Measurements from ENCODE around the gene IMMP2L. TPM values are rescaled to one million over a fixed set of nuclear protein-coding genes. Genes with fewer than 3 reads are reported as not detected.

IMMP2L gene
- total RNA-seq, 1 donor from 2014 or later = 29.7 TPM

- H3K4me1 Mint-ChIP-seq (ENCODE audit: low read depth) = no peaks in the 10 kb centered on the region
- no peak for TF ChIP-seq CTCF (IDR thresholded peaks at IDR 0.05; ENCODE audit: unreplicated experiment)
- no peak overlapping the region for H3K4me3 Mint-ChIP-seq (ENCODE audit: low read depth)
- DNase-seq (ENCODE audit: low spot score, unreplicated experiment) = no peak
- H3K27me3 Mint-ChIP-seq = no peaks in the 10 kb centered on the region
- H3K27ac Mint-ChIP-seq = no peak overlapping the region
- H3K36me3 Mint-ChIP-seq (ENCODE audit: insufficient read depth) = peaks cover 4% of the 10 kb centered on the region
- H3K9me3 Mint-ChIP-seq (ENCODE audit: low read depth) = peaks cover 4% of the 10 kb centered on the region
These were observed 362.6 kb downstream of the IMMP2L start for GRCh38 chr7:111199643-111200042.

DNA sequence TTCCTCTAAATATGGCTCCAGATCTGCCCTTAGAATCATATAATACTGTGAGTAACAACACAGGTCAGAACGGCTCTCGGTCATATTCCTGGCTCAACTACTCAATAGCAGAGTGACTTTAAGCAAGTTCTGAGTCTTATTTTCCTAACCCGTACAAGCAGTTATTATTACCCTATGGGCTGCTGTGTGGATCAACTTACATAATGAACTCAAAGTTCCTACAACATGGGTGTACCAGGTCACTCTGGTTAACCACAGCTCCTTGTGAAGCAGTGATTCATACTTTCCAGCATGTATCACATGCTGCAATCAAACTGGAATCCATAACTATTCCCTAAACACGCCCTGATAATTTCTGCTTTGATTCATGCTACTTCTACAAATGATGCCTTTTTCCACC lies 364.0 kb downstream of the IMMP2L start:
- H3K4me3 Mint-ChIP-seq (ENCODE audit: low read depth) = no peak overlapping the region
- no peaks in the 10 kb centered on the region for H3K27me3 Mint-ChIP-seq
- H3K36me3 Mint-ChIP-seq (ENCODE audit: insufficient read depth) = peaks cover 4% of the 10 kb centered on the region
- H3K9me3 Mint-ChIP-seq (ENCODE audit: low read depth) = peaks cover 4% of the 10 kb centered on the region
- DNase-seq (ENCODE audit: low spot score, unreplicated experiment) = no peak
- no peak for TF ChIP-seq CTCF (IDR thresholded peaks at IDR 0.05; ENCODE audit: unreplicated experiment)
- no peak overlapping the region for H3K27ac Mint-ChIP-seq
- H3K4me1 Mint-ChIP-seq (ENCODE audit: low read depth) = no peaks in the 10 kb centered on the region

DNA sequence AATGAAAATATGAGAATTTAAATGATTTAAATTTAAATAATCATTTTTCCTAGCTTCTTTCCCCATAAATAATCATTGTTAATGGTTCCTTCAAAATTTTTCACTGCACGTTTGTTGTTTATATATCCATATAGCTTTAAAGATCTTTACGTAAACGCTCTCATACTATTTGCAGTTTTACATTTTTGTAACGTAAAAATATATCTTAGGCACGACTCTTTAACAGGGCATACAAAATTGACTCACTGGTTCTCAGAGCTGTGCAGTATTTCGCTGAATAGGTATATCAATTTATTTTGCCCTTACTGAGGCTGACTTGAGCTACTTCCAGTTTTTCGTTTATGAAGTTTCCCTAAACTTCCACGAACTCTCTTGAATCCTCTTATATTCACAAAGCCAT lies 365.6 kb downstream of the IMMP2L start:
- DNase-seq (ENCODE audit: low spot score, unreplicated experiment) = no peak
- no peaks in the 10 kb centered on the region for H3K9me3 Mint-ChIP-seq (ENCODE audit: low read depth)
- no peak for TF ChIP-seq CTCF (IDR thresholded peaks at IDR 0.05; ENCODE audit: unreplicated experiment)
- H3K36me3 Mint-ChIP-seq (ENCODE audit: insufficient read depth) = peaks cover 3% of the 10 kb centered on the region
- peaks cover 5% of the 10 kb centered on the region for H3K27me3 Mint-ChIP-seq
- no peak overlapping the region for H3K4me3 Mint-ChIP-seq (ENCODE audit: low read depth)
- H3K27ac Mint-ChIP-seq = no peak overlapping the region
- H3K4me1 Mint-ChIP-seq (ENCODE audit: low read depth) = no peaks in the 10 kb centered on the region

DNA sequence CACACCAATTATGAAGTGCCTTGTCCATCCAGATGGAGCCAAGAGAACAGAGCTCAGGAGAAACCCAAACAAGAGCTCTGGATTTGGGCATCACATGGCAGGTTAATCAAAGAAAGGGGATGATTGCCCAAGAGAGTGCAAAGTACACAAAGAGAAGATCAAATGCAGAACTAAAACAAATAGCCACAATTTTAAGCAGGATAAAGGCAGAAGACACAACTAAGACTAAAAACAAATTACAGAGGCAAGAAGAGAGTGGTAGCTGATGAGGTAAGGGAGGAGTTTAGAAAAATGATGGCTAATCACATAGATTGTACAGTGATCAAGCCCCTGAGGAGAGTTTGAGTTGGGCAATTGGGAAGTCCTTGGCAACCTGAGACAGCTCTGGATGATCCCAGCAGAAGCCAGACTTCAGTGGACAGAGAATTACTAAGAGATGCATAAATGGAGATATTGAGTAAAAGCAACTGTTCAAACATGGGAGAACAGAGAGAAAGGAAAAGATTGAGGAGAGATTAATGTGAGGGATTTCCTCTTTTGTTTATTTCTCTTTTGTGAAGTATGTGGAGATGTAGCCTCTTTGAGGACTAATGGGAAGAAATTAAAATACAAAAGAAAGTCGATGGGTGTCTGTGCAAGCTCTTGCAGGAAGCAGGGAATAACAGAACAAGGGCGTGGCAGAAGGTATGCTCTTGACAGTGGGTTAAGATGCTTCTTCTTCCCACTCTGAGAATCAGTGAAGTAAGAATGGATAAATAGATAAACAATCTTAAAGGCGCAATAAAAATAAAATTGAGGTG lies 369.5 kb downstream of the IMMP2L start:
- H3K4me1 Mint-ChIP-seq (ENCODE audit: low read depth) = peaks cover 1% of the 10 kb centered on the region
- no peak overlapping the region for H3K27ac Mint-ChIP-seq
- H3K36me3 Mint-ChIP-seq (ENCODE audit: insufficient read depth) = peaks cover 3% of the 10 kb centered on the region
- peaks cover 7% of the 10 kb centered on the region for H3K27me3 Mint-ChIP-seq
- H3K9me3 Mint-ChIP-seq (ENCODE audit: low read depth) = no peaks in the 10 kb centered on the region
- no peak for DNase-seq (ENCODE audit: low spot score, unreplicated experiment)
- TF ChIP-seq CTCF (IDR thresholded peaks at IDR 0.05; ENCODE audit: unreplicated experiment) = no peak
- H3K4me3 Mint-ChIP-seq (ENCODE audit: low read depth) = no peak overlapping the region

GRCh38 chr7:111190804-111191203 lies 371.5 kb downstream of the IMMP2L start:
- TF ChIP-seq CTCF (IDR thresholded peaks at IDR 0.05; ENCODE audit: unreplicated experiment) = no peak
- Mint-ChIP-seq H3K27me3 (peaks cover 7% of the 10 kb centered on the region), H3K4me1 (ENCODE audit: low read depth) (peaks cover 4% of the 10 kb centered on the region), H3K36me3 (ENCODE audit: insufficient read depth) (no peaks in the 10 kb centered on the region), H3K9me3 (ENCODE audit: low read depth) (no peaks in the 10 kb centered on the region), H3K27ac (no peak overlapping the region), H3K4me3 (ENCODE audit: low read depth) (no peak overlapping the region)
- no peak for DNase-seq (ENCODE audit: low spot score, unreplicated experiment)

Data from progenitor cell of endocrine pancreas (in vitro differentiated cells).